ENCODE data around the gene APC2.

APC2 gene

GRCh38 chr19:1423436-1424191, 26.3 kb upstream of the APC2 start:
- Histone ChIP-seq H3K4me3 (ENCODE audit: low read depth, low read length) (no peak overlapping the region), H3K9me3 (ENCODE audit: severe bottlenecking) (no peaks in the 10 kb centered on the region), H3K36me3 (peaks cover 79% of the 10 kb centered on the region), H3K27ac (no peak overlapping the region), H3K27me3 (ENCODE audit: insufficient read depth, low read depth, severe bottlenecking) (no peaks in the 10 kb centered on the region)
- DNase-seq, result no peak
- TF ChIP-seq, protein P1, sequence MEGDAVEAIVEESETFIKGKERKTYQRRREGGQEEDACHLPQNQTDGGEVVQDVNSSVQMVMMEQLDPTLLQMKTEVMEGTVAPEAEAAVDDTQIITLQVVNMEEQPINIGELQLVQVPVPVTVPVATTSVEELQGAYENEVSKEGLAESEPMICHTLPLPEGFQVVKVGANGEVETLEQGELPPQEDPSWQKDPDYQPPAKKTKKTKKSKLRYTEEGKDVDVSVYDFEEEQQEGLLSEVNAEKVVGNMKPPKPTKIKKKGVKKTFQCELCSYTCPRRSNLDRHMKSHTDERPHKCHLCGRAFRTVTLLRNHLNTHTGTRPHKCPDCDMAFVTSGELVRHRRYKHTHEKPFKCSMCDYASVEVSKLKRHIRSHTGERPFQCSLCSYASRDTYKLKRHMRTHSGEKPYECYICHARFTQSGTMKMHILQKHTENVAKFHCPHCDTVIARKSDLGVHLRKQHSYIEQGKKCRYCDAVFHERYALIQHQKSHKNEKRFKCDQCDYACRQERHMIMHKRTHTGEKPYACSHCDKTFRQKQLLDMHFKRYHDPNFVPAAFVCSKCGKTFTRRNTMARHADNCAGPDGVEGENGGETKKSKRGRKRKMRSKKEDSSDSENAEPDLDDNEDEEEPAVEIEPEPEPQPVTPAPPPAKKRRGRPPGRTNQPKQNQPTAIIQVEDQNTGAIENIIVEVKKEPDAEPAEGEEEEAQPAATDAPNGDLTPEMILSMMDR (IDR thresholded peaks at IDR 0.05; ENCODE audit: low read depth, low read length), result no peak

- Histone ChIP-seq H3K4me3 (ENCODE audit: low read depth, low read length) (no peak overlapping the region), H3K9me3 (ENCODE audit: severe bottlenecking) (no peaks in the 10 kb centered on the region), H3K27ac (no peak overlapping the region), H3K27me3 (ENCODE audit: insufficient read depth, low read depth, severe bottlenecking) (no peaks in the 10 kb centered on the region), H3K36me3 (peaks cover 80% of the 10 kb centered on the region)
- DNase-seq, result no peak
- TF ChIP-seq, protein P1 (IDR thresholded peaks at IDR 0.05; ENCODE audit: low read depth, low read length), result no peak
Observed at GRCh38 chr19:1424192-1424955, 25.5 kb upstream of the APC2 start.

- Histone ChIP-seq H3K27ac (no peak overlapping the region), H3K4me3 (ENCODE audit: low read depth, low read length) (no peak overlapping the region), H3K9me3 (ENCODE audit: severe bottlenecking) (no peaks in the 10 kb centered on the region), H3K36me3 (peaks cover 86% of the 10 kb centered on the region), H3K27me3 (ENCODE audit: insufficient read depth, low read depth, severe bottlenecking) (no peaks in the 10 kb centered on the region)
- no peak for DNase-seq
- TF ChIP-seq, protein P1 (IDR thresholded peaks at IDR 0.05; ENCODE audit: low read depth, low read length), result no peak
Observed at GRCh38 chr19:1425102-1425837, 24.7 kb upstream of the APC2 start.

- Histone ChIP-seq H3K9me3 (ENCODE audit: severe bottlenecking) (no peaks in the 10 kb centered on the region), H3K4me3 (ENCODE audit: low read depth, low read length) (no peak overlapping the region), H3K27ac (no peak overlapping the region), H3K27me3 (ENCODE audit: insufficient read depth, low read depth, severe bottlenecking) (no peaks in the 10 kb centered on the region), H3K36me3 (peaks cover 85% of the 10 kb centered on the region)
- TF ChIP-seq, protein P1 (IDR thresholded peaks at IDR 0.05; ENCODE audit: low read depth, low read length), result no peak
- no peak for DNase-seq
Observed at GRCh38 chr19:1425902-1426301, 24.0 kb upstream of the APC2 start.

DNA sequence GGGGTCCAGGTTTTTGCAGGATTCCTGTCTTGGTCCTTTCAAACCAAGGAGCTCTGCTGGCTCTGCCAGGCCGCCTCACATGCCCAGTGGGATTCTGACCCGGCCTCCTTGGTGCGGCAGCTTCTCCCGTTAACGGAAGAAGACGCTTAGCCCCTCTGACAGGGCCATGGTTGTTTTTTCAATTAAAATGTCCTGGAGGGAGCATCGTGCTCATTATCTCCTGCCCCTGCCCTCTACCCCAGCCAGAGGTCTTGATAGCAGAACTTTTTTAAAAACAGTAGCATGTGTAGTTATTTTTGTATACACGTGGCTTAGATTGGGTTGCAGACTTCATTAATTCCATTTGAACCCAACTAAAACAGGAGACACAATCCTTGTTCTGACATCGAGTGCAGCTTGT, 23.2 kb upstream of the APC2 start:
- no peaks in the 10 kb centered on the region for H3K9me3 ChIP-seq (ENCODE audit: severe bottlenecking)
- no peaks in the 10 kb centered on the region for H3K27me3 ChIP-seq (ENCODE audit: insufficient read depth, low read depth, severe bottlenecking)
- no peak overlapping the region for H3K4me3 ChIP-seq (ENCODE audit: low read depth, low read length)
- no peak overlapping the region for H3K27ac ChIP-seq
- TF ChIP-seq, protein P1 (IDR thresholded peaks at IDR 0.05; ENCODE audit: low read depth, low read length), result no peak
- H3K36me3 ChIP-seq, result peaks cover 83% of the 10 kb centered on the region
- DNase-seq, result no peak

Measured in WERI-Rb-1 (cell line).